Choroid plexus epithelial cell (primary cell): ENCODE results near the gene CBX5.
"Not testable (repeated sequence)": the region's sequence is repeated elsewhere in the genome, so short reads cannot be mapped to it uniquely, and the experiment has no call there.

Source experiments
- DNase-seq: peaks from one replicate; pipeline ENCODE4 v3.0.0-alpha.2; 2010; ENCODE audit warnings: low read depth
- H3K4me3 ChIP-seq: 2 replicates; pipeline ENCODE4 v1.5.1; 2011; ENCODE audit warnings: low read depth, mild to moderate bottlenecking, control low read depth, low read length, moderate library complexity
- CTCF ChIP-seq: conservative IDR thresholded peaks from 2 replicates; pipeline ENCODE4 v1.5.1; 2011; ENCODE audit warnings: low read depth, mild to moderate bottlenecking, control low read depth, inconsistent platforms, low read length, moderate library complexity

Gene CBX5

GRCh38 chr12:54193434-54193833 is 86.5 kb downstream of the CBX5 start:
- DNase-seq, result no peak
- no peak for TF ChIP-seq CTCF
- no peak overlapping the region for H3K4me3 ChIP-seq

GRCh38 chr12:54191550-54192022 is 88.3 kb downstream of the CBX5 start:
- peak; percentile 87 for TF ChIP-seq CTCF
- peak; percentile 90 for DNase-seq
- H3K4me3 ChIP-seq, result no peak overlapping the region

- H3K4me3 ChIP-seq, result no peak overlapping the region
- no peak for DNase-seq
- TF ChIP-seq CTCF, result no peak
Observed at GRCh38 chr12:54191126-54191525, 88.8 kb downstream of the CBX5 start.

- DNase-seq, result no peak
- H3K4me3 ChIP-seq, result peak overlapping the region; percentile 0
- no peak for TF ChIP-seq CTCF
Observed at GRCh38 chr12:54189198-54189539, 90.8 kb downstream of the CBX5 start.

- no peak overlapping the region for H3K4me3 ChIP-seq
Observed at GRCh38 chr12:54187075-54187474, 92.8 kb downstream of the CBX5 start.

GRCh38 chr12:54185919-54186318 is 94.0 kb downstream of the CBX5 start:
- no peak for TF ChIP-seq CTCF
- no peak for DNase-seq
- no peak overlapping the region for H3K4me3 ChIP-seq

More at GRCh38 chr12:54187075-54187474, 92.8 kb downstream of the CBX5 start:
- DNase-seq, result no peak
- no peak for TF ChIP-seq CTCF

- DNase-seq, H3K4me3 ChIP-seq: not testable (repeated sequence)
Observed at GRCh38 chr12:54185297-54185696, 94.6 kb downstream of the CBX5 start.
